Prostate gland (tissue), 2 donors: Measurements from ENCODE around the gene KRTAP29-1.

Source experiments
- CTCF ChIP-seq, 4 experiments: fragments of 200-600 bp in 2 of 4; fragments of 450-650 bp in 2 of 4; sonication (generic) in 2 of 4; IDR thresholded peaks; 1 replicate in 3 of 4; 2 replicates in 1 of 4; pipeline ENCODE4 v1.5.1; 2016 to 2019; ENCODE audit warnings: antibody characterized with exemption in 4 of 4, mild to moderate bottlenecking in 2 of 4, moderate library complexity in 2 of 4
- POLR2A ChIP-seq: fragments of 450-650 bp; IDR thresholded peaks from one replicate; pipeline ENCODE4 v1.6.1; 2016; ENCODE audit warnings: antibody characterized with exemption, mild to moderate bottlenecking

- TF ChIP-seq POLR2A, result no peak
- no peak for TF ChIP-seq CTCF (IDR thresholded peaks at IDR 0.05)
Observed at GRCh38 chr17:41325126-41325525, 22.5 kb upstream of the KRTAP29-1 start.
